GM10248 (cell line): ENCODE data around the gene CLMP.

Source experiments
- CTCF ChIA-PET: fragments of 300-600 bp; sonication (Branson Sonifier 250); formaldehyde crosslinking; extraction: SDS; loops from one replicate; lab custom pipeline; 2021; ENCODE audit warnings: antibody characterized with exemption; lab: Yijun Ruan, JAX
- POLR2A ChIA-PET: fragments of 350-650 bp; sonication (Branson Sonifier 250); formaldehyde crosslinking; extraction: SDS; loops from one replicate; lab custom pipeline; 2020; ENCODE audit warnings: antibody characterized with exemption; lab: Yijun Ruan, JAX
- DNase-seq: peaks from one replicate; pipeline ENCODE4 v3.0.0; 2012; ENCODE audit errors: extremely low spot score
- CTCF ChIP-seq: IDR thresholded peaks from 2 replicates; pipeline ENCODE4 v1.5.1; 2012; ENCODE audit warnings: mild to moderate bottlenecking, low read depth; ENCODE audit errors: extremely low read depth, missing control alignments, control extremely low read depth

CLMP gene

GRCh38 chr11:123219066-123219690 is 24.1 kb upstream of the CLMP start:
- ChIA-PET POLR2A (no interaction called here), CTCF (interaction anchor here (1.2 to 2.3 kb wide), 2 partner anchors 28 to 54 kb away, joined by 3 to 7 read pairs; no protein-coding TSS in a partner anchor)
- DNase-seq: no peak
- TF ChIP-seq CTCF: no peak

DNA sequence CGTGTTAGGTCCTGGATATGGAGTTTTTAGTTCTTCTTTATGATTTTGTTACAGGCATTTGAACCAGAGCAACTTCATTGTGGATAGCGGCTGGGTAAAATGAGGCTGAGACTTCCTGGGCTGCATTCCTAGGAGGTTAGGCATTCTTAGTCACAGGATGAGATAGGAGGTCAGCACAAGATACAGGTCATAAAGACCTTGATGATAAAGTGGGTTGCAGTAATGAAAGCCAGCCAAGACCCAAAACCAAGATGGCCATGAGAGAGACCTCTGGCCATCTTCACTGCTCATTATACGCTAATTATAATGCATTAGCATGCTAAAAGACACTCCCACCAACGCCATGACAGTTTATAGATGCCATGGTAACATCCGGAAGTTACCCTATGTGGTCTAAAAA is 23.4 kb upstream of the CLMP start:
- POLR2A ChIA-PET: no interaction called here
- CTCF ChIA-PET: interaction anchor here (1.2 to 2.3 kb wide), 2 partner anchors 29 to 53 kb away, joined by 3 to 7 read pairs; no protein-coding TSS in a partner anchor

GRCh38 chr11:123217897-123218296 is 22.8 kb upstream of the CLMP start:
- ChIA-PET POLR2A (no interaction called here), CTCF (no interaction called here)
- no peak for TF ChIP-seq CTCF
- DNase-seq: no peak

More for the DNA sequence above, 23.4 kb upstream of the CLMP start:
- no peak for TF ChIP-seq CTCF
- DNase-seq: no peak

GRCh38 chr11:123216249-123216648 is 21.2 kb upstream of the CLMP start:
- CTCF ChIA-PET: interaction anchor here (3.2 kb wide), 1 partner anchor 31 kb away, joined by 11 read pairs; no protein-coding TSS in a partner anchor
- POLR2A ChIA-PET: no interaction called here
- no peak for TF ChIP-seq CTCF
- no peak for DNase-seq

GRCh38 chr11:123214940-123215339 is 19.9 kb upstream of the CLMP start:
- no peak for DNase-seq
- TF ChIP-seq CTCF: no peak
- CTCF ChIA-PET: interaction anchor here (3.2 kb wide), 1 partner anchor 32 kb away, joined by 11 read pairs; no protein-coding TSS in a partner anchor

GRCh38 chr11:123214396-123214795 is 19.3 kb upstream of the CLMP start:
- TF ChIP-seq CTCF: no peak
- ChIA-PET POLR2A (no interaction called here), CTCF (interaction anchor here (3.2 kb wide), 1 partner anchor 33 kb away, joined by 11 read pairs; no protein-coding TSS in a partner anchor)
- DNase-seq: no peak

More at GRCh38 chr11:123214940-123215339, 19.9 kb upstream of the CLMP start:
- POLR2A ChIA-PET: no interaction called here
